GM19035 (cell line): ENCODE data around the gene TPO.
"Not testable (repeated sequence)": the region's sequence is repeated elsewhere in the genome, so short reads cannot be mapped to it uniquely, and the experiment has no call there.

ENCODE experiments used
- ATAC-seq: cut with Tn5 transposase; IDR thresholded peaks from one replicate; pipeline ENCODE4 v1.9.1; 2021; ENCODE audit not compliant: unreplicated experiment

Gene TPO

DNA sequence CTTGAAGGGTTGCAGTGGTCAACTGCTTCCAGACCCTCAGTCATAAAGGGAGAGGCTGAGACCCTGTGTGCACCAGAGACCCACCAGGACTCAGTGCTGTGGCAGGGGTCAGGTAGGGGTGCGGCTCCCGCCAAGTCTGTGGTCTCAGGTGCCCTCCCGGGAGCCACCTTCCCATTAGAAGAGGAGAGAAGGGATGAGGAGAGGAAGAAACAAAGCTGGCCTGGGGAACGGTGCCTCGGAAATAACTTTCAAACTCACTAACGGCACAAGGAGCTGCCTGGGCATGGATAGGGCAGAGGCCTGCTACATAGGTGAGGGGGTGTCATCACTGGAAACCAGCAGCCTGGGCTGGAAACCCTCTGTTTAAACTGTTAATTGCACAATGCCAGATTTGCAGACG, 84.9 kb downstream of the TPO start:
- ATAC-seq, result no peak

DNA sequence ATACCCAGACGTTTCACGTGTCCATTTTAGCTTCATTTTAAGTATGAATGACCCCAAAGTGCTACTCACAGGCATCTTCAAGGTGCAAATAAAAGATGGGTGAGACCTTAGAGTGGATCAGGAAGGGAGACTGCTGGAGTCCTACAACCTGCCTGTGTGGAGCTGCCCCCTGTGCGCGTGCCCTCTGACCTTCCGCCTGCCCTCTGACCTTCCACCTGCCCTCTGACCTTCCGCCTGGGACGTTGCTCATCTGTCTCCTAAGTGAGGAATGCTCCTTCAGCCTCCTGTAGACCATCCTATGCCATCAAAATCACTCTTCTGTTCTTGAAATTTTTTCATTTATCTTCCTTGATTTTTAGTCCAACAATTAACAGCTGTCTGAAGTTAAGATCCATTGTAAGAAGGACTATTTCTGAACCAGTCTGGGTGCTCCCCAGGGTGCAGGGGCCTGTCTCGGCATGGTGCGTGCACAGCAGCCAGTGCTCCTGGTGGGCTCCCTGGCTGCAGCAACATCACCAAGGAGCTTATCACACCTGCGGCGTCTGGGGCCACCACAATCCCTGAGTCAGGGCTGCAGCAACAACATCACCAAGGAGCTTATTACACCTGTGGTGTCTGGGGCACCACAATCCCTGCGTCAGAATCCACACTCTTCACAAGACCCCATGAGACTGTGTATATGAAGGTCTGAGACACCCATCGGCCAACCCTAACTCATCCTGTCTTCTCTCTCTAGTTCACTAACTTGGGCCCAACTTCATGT, 86.0 kb downstream of the TPO start:
- no peak for ATAC-seq

DNA sequence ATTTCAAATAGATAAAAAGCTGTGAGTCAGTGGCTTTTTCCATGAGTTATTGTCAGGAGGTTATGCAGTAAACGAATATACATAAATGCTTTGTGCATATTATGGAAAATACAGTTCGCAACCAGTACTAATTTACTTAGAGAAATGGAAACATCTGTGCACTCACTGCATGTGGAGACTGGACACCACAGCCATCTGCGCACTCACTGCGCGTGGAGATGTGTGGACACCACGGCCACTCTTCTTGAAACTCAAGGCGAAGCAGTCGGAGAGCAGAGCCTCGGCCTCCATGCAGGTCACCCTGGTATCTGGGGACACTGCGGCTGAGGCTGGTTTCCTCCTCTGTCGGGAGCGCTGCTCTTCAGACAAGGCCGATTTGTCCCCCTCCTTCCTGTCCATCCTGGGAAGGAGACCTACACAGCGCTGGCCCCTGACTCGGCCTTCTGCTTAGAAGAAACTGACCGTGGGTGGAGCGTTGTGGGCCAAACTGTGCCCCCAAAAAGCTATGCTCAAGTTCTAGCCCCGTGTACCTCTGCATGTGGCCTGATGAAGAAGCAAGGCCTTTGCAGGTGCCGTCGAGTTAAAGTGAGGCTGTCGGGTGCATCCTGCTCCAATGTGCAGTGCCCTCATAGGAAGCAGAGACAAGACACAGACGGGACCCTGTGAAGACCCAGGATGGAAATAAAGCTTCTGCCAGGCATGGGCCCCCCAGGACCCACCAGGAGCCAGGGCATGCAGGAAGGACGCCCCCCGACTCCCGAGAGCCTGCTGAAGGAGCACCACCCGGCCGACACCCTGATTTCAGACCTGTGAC, 88.0 kb downstream of the TPO start:
- no peak for ATAC-seq

DNA sequence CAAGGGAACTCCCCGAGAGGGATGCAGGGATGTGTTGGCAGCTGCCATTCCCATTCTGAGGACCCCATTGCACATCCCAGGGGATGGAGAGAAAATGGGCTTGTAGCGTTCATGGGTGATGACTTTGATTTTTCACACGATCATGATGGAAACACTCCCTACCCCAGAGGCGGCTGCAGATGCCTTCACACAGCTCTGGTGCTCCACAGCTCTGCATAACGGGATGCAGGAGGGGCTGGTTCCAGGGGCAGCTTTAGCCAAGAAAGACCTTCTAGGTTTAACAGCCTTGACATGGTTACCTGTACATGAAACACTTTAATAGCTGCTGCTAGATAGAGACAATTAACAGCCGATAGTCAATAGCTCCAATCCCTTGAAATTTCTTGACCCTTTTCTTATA, 88.7 kb downstream of the TPO start:
- no peak for ATAC-seq

DNA sequence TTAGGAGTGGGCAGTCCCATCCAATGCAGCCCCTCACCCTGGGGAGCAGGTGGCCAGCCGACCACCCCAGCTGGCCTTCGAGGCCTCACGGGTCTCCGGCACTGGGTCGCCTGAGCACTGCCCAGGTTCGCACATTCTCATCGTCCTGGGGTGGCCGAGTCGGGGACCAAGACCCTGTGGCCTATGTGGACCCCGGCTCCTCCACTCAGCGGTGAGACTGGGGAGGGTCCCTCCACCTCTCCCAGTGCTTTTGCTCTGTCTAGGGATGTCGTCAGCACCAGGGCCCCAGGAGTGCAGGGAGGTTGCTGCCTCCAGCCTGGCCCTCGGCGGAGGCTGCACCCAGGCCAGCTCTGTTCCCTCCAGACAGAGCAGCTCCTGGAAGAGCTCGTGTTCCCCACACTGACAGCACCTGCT, 89.6 kb downstream of the TPO start:
- no peak for ATAC-seq

DNA sequence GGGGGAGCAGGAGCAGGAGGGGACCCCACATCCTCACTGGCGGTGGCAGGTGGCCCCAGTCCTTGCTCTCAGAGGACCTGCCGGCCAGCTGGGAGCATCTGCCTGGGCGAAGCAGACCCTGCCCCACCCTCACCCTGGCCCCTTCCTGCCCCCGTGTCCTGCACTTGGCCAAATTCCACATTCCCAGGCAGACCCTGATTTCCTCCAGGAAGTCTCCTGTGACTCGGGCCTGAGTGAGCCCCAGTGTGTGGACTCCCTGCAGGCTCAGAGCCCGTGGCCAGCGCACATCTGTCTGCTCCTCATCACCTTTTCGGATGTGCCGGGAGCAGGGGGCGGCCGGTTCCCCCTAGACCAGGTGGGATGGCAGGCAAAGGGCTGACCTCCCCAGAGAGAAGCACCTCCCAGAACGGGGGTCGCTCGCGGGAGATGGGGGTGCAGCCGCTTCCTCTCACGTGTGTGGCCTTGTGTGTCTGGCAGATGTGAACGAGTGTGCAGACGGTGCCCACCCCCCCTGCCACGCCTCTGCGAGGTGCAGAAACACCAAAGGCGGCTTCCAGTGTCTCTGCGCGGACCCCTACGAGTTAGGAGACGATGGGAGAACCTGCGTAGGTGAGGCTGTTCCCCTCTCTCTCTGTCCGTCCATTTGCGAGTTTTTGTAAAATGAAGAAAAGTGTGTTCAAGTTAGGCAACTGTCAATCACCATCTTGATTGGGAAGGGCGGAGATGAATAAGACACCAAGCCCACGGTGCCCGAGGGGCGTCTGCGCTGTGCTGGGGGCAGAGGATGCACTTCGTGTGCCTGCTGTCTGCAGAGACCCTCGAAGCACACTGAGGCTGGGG, 90.4 kb downstream of the TPO start:
- ATAC-seq, result no peak

DNA sequence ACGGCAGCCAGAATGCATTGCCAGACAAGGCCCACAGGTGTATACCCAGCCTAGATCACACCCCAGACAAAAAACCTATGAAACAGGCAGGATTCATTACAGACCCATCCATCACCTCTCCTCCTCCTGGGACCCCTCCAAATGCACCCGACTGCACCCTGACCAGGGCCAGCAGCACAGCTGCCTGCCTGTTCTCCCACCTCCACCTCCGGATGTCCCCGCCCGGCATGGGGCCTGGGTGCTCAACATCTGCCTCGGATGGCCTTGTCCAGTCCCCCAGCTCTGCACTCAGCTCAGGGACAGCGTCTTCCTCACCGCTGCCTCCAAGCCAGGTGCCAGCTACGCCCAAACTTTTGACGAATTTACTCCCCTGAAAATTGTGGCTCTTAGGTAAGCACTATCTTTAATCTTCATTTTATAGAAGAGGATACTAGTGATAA, 91.1 kb downstream of the TPO start:
- no peak for ATAC-seq

DNA sequence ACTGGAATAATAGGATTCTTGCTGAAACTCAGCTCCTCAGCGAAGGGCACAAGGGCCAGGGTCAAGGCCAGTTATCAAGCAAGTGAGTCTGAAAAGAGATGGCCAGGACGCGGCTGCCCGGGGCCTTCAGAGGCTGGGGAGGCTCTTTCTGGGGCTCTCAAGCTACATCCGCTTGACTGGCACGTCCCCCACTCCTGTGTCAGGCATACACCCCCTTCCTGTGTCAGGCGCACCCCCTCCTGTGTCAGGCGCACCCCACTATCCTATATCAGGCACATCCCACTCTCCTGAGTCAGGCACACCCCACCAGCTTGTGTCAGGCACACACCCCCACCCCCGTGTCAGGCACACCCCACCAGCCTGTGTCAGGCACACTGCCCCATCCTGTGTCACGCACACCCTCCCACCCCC, 91.8 kb downstream of the TPO start:
- no peak for ATAC-seq

DNA sequence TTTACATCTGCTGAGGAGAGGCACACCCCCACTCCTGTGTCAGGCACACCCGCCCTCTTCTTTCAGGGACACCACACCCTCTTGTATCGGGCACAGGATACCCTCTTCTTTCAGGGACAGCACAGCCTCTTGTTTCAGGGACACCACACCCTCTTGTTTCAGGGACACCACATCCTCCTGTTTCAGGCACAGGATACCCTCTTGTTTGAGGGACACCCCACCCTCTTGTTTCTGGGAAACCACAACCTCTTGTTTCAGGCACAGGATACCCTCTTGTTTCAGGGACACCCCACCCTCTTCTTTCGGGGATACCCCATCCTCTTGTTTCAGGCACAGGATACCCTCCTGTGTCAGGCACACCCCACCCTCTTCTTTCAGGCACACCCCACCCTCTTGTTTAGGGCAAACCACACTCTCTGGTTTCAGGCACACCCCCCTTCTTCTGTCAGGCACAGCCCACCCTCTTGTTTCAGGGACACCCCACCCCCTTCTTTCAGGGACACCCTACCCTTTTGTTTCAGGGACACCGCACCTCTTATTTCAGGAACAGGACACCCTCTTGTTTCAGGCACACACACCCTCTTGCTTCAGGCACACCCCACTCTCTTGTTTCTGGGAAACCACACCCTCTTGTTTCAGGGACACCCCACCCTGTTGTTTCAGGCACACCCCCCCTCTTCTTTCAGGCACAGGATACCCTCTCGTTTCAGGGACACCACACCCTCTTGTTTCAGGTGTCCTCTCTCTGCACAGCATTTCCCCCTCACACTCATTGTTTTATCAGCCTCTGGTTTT, 96.2 kb downstream of the TPO start:
- no peak for ATAC-seq

DNA sequence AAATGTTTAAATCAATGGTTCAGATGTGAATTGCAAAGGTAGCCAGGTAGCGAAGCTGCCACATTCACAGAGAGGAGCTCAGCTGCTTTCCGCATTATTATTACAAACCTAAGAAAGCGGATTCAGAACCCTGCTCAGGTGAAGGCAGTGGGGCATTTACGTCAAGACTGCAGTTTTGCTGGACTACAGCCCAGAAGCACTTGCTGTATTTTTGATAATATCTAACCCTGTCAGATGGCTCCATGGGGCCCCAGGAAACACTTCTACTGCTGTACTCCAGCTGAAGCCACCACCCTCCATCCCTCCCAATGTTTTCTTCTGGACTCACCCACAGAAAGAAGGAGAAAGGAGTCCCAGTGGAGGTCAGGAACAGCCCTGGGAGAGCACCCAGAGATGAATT, 96.9 kb downstream of the TPO start:
- ATAC-seq, result no peak

DNA sequence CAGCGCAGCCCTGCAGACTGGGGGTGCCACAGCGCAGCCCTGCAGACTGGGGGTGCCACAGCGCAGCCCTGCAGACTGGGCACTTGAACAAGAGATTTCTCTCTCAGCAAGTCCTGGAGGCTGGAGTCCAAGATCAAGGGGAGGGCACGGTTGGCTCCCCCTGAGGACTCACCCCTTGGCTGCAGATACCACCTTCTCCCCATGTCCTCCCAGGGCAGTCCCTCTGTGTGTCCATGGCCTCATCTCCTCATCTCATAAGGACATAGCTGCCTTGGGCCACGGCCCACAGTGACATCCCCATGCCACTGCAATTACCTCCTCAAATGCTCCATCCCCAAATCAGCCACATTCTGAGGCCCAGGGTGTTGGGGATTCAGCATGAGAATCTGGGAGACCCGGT, 98.2 kb downstream of the TPO start:
- ATAC-seq, result no peak

DNA sequence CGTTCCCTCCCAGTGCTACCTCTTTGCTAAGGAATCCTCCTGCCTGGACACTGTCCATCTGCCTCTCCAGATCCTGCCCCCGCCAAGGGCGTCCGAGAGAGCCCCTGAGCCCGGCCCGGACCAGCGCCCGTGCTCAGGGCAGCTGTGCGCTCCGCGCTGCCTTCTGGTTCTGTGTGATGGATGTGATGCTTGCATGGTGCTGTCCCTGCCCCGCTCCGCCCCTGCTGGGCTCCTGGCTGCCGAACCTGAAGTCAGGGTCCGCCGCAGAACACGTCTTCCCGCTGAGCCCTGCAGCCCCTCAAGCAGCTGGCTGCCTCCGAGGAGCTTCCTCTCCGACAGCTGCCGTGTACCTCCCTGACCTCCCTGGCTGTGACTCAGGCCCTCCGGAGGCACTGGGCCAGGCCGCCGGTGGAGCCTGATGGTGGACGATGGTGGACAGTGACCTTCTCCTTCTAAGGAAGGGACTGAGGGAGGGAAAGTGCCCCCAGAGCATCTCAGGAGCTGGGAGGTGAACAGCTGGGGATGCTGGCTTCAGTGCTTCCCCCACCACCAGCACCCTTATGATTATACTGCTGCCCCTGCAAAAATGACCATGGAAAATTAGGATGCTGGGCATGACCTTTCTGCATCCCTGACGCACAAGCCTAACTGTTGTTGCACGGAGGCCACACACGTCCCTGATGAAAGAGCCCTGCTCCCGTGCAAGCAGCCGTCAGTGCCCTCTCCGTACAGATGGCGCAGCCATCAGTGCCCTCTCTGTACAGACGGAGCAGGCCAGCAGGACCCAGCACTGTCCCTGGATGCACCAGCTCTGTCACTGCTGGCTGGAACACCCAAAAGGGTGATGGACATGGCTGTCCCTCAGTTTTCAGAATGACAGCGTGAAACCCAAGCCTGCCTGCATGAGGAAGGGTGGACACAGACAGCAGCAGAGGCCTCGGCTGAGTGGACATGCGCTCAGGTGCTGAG, 99.3 kb downstream of the TPO start:
- no peak for ATAC-seq

DNA sequence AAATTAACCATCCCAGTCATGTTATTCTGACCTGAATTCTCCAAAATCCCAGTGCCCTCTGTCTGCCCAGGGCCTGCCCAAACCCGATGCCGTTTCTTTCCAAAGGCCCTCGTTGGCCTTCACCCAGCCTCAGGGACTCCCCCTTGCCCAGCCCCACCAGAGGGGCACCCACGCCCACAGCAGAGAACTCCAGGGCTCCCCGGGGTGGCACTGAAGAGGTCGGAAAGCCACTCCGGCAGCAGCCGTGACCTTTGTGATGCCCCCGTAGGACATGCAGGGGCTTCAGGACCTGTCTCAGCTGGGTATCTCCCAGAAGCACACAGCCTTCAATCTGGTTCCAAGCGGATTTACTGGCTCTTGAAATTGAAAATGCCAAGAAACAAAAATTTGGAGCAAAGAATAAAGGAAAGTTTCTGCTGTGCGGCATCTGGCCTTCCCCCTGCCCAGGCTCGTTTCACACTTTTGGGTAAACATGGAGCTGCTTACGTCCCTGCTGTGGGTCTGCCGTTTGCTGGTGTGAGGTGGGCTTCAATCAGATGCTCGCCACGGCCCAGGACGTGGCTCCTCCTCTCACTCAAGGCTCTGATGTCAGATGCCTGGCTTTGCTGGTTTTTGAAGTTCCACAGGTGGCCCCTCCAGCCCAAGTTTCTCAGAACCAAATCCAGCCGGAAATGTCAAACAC, 101.3 kb downstream of the TPO start:
- no peak for ATAC-seq

DNA sequence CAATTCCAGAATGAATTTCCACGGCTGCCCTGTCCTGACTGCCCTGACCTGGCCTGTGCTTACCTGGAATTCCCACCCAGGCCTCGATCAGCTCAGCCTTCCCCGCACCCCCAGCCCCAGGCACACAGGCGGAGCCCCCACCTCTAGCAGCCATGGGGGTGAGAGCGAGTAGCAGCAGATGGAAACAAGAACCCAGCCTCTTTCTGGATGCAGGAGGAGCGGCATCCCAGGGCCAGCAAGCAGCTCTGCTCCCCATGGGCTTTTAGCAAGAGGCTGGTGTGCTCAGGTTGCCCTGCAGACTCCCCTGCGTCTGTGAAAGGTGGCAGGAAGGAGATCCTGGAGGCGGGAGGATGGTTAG, 101.8 kb downstream of the TPO start:
- no peak for ATAC-seq

DNA sequence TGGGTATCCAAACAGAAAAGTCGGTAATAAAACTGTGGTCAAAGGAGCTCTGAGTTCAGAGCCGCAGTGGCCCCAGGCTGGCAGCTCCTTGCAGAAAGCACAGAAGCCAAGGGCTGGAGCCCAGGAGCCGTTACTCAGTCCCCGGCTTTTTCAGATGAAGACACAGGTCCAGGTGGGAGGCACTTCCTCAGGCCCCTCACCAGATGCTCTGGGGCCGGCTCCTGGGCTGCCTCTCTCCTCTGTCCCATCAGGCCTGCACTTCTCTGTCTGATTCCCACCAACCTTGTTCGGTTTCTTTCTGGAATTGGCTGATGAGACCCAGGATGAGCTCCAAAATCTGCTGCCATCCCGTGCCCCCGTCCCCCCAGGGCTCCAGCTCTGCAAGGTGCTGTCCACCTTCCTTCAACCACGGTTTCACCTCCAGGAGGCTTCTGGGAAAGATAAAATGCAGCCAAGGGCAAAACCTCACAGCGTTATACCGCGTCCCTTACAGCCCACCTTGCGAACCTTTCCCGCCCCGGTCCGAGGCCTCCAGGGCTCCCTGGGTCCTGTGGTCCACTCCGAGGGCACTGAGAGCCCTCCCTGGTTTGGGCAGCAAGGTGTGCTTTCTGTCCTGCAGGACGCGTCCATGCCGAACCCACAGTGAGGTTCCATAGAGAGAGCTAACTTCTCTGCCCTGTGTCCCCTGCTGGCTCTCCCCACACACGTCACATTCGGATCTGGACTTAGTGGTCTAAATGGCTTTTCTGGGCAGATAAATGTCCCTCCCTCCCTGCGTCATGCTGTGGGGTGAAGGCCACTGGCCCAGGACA, 102.9 kb downstream of the TPO start:
- no peak for ATAC-seq

DNA sequence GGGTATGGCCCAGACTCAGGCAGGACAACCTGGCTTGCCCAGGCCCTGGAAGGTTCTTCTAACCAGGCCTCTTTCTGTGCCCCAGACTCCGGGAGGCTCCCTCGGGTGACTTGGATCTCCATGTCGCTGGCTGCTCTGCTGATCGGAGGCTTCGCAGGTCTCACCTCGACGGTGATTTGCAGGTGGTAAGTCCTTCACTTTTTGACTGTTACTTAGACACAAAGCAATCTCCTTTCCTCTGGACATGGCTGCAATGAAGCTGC, 103.5 kb downstream of the TPO start:
- ATAC-seq, result no peak

DNA sequence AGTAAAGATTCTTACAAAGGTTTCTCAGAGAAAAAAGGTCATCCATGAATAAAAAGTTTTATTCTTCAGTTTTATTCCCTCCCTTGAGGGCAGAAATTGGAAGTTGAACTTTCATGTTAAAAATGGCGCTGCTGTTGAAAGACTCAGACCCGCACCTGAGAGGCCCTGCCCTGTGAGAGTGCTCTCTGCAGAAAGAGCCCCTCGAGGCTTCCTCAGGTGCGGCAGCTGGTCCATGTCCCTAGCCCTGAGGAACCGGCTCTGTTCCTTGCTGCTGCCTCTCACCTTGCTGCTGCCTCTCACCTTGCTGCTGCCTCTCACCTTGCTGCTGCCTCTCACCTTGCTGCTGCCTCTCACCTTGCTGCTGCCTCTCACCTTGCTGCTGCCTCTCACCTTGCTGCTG, 104.0 kb downstream of the TPO start:
- not testable (repeated sequence) for ATAC-seq

DNA sequence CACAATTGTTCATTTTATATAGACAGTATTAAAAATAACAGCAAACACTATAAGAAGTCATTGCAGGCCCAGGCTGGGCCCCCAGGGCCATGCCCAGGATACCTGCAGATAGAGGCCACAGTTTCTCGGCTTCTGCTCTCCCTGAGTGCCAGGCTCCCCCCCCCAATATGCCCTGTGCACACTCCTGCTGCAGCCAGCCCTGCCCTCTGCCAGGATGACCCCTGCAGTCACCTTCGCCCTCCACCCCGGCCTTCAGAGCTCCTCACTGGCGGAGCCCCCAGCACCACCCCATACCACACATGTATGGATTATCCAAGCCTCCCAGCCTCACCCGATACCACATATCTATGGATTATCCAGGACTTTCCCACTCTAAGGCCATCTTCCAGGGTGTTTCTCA, 104.5 kb downstream of the TPO start:
- ATAC-seq, result no peak
